Renal cortical epithelial cell (primary cell): Measurements from ENCODE around the gene DNAJC18. TPM values are rescaled to one million over a fixed set of nuclear protein-coding genes. Genes with fewer than 3 reads are reported as not detected.
A peak's percentile ranks its signal among the peaks of the same experiment; 100 is the strongest.

Experiments
- DNase-seq: peaks from one replicate; pipeline ENCODE4 v3.0.0-alpha.2; 2011; ENCODE audit warnings: low read depth
- total RNA-seq: library from RNA; depleted of rRNA; stranded (reverse); fragments of >200 nt; gene quantifications from 2 replicates; pipeline ENCODE4 v1.2.3, GENCODE V29; 2014

Gene DNAJC18
- total RNA-seq, 1 donor from 2014 or later, result 6.3 TPM

GRCh38 chr5:139403787-139404483, 35.4 kb downstream of the DNAJC18 start, which contains the start of gene SPATA24:
Gene SPATA24 (minus strand): TSS chr5:139404089. CDS start chr5:139404060, 29 bp downstream.
- peak; percentile 88 for DNase-seq

- no peak for DNase-seq
These were observed 35.9 kb downstream of the DNAJC18 start for GRCh38 chr5:139403418-139403786.

DNA sequence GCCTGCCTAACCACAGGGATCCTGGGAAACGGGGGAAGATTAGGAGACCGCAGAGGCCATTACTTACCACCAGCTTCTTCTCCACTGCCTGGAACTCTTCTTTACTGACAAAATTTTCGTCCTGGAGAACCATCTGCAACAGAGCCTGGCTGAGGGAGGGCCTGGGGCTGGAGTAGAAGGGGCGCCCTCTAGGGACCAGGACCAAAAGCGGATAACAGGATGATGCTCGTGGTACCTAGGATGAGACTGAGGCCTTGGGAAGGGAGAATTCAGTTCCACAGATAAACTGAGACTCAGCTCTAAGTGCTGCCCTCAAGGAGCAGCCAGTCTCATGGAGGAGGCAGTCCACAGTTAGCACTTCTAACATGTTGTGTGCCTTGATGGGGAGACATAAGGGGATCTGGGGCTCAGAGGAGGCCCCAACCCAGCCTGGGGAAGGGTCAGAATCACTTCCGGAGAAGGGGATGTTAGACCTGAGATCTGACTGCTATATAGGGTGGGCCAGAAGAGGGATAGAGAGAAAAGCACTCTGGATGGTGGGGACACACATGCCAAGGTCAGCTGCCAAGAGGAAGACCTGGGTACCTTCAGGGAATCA, 36.7 kb downstream of the DNAJC18 start:
- DNase-seq, result no peak

DNA sequence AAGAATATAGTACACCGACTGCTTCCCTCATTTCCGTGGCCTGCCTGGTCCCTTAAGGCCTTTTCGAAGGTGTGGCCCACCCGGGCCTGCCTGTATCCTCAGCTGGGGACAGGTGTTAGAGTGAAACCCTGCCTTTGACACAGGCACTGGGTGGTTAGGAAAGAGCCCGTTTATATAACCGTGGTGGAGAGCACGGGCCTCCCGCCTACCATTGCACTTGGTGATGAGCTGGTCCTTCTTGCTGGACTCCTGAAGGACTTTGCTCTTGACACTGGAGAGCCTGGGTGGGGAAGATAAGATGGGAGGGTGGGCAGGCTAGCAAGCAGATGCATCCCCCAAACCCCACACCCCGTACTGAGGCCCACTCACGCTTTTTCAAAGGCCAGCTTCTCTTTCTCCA, 37.8 kb downstream of the DNAJC18 start:
- no peak for DNase-seq

DNA sequence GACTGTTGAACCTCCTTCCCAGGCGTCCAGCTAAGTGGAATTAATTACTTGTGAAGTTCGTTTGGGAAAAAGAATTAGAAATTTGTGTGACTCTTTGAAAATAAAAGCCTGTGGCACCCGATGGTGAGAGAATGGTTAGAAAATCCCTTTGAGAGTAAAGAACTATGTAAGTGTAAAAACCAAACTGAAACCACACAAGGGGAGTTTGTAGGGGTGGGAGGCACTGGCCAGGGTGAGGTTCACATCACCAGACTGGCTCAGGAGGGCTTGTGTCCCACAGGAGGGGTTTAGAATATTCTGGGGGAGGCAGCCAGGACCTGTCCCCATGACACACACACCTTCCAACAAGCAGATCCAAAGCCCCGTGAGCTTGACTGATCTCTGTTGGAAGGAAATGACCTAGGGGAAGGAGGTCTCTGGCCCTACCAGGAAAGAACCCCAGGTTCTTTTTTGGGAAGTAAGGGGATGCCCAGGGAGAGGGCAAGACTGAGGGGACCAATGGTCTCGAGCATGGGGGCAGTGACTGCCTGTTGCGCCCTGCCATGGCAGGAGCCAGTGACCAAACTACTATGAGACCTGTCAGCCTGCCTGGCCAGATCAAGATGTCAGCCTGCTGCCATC, 39.7 kb downstream of the DNAJC18 start:
- no peak for DNase-seq

DNA sequence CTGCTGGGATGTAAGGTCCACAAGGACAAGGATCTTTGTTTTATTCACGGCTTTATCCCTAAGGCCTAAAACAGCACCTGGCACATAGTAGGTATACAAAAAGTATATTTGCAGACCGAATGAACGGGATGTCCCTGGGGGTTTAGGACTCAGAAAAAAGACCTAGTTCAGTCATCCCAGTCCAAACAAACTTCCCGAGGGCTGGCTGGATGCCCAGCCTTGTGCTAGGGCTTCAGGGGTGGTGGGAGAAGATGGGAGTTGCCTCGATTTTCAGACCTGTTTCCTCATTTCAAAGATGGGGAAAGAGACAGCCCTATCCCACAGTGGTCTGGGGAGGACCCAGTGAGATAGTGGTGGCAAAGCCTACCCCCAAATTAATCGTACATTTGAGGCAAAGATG, 41.4 kb downstream of the DNAJC18 start:
- no peak for DNase-seq

- DNase-seq, result no peak
These were observed 42.6 kb downstream of the DNAJC18 start for GRCh38 chr5:139396691-139397090.

GRCh38 chr5:139395844-139396640, 43.3 kb downstream of the DNAJC18 start:
- DNase-seq, result peak; percentile 44

DNA sequence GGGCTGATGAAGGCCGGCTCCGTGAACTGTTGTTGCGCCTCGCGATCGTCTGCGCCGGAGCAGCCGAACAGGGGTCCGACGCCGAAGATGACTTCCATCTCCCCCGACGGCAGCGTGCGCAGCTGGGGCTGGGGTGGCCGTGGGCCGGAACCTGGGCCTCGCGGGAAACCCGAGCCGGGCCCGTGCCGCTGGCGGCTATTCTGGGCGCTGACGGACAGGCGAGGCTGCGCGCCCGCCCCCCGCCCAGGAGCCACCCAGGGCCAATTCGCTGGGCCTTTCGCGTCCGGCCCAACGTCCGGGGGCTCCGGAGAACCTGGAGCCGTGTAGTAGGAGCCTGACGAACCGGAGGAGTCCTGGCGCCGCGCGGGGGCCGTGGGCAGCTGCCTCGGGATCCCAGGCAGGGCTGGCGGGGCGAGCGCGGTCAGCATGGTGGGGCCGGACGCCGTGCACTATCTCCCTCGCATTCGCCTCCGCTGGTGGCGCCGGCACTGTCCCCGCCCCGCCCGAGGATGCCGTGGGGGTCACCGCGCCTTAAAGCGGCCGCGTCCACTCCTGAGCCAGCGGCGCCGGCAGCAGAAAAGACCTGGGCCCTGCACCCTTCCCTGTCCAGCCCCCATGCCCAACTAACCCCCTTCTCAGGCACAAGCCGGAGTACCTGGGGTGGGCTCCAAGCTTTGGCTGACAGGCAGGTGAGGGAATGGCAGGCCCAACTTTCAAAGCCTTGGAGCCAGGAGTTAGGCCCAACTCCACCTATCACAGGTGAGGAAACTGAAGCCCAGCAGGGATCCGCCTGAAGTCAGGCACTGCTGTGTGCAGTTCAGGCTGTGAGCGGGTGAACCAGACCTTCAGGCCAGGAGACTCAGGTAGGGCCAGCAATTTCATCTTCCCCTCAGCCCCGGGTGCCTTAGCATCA, 44.4 kb downstream of the DNAJC18 start, which contains the start of gene PROB1:
TSS of gene PROB1 (minus strand) at position 451 of the 913 bp plus-strand sequence. CDS start at position 428, 23 bp downstream.
- DNase-seq, result no peak

- no peak for DNase-seq
These were observed 45.1 kb downstream of the DNAJC18 start for GRCh38 chr5:139394123-139394653.

DNA sequence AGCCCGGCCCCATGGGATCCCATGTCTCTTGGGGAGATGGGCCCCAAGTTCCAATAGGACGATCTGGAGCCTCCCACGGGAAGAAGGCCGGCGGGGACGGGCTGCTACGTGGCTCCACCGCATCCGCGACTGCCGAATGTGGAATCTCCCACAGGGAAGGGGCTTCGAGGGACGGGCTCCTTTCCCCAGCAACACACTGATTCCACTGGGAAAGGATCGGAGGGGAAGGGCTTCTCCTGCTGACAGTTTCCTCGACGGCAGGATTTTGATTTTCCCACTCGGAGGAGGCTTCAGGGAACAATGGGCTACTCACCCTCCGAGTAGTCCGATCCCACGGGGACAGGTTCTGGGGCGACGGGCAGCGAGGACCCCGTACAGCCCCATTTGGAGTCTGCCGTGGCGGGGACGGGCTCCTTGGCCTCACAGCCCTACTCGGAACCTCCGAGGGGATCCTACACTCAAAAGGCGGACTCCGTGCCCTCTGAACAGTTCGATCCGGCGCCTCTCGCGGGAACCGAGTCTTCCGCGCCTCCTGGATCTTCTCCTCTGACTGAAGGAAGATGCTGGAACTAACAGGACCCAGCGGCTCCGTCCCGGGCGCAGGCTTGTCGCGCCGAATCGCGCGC, 45.7 kb downstream of the DNAJC18 start:
- DNase-seq, result no peak

DNA sequence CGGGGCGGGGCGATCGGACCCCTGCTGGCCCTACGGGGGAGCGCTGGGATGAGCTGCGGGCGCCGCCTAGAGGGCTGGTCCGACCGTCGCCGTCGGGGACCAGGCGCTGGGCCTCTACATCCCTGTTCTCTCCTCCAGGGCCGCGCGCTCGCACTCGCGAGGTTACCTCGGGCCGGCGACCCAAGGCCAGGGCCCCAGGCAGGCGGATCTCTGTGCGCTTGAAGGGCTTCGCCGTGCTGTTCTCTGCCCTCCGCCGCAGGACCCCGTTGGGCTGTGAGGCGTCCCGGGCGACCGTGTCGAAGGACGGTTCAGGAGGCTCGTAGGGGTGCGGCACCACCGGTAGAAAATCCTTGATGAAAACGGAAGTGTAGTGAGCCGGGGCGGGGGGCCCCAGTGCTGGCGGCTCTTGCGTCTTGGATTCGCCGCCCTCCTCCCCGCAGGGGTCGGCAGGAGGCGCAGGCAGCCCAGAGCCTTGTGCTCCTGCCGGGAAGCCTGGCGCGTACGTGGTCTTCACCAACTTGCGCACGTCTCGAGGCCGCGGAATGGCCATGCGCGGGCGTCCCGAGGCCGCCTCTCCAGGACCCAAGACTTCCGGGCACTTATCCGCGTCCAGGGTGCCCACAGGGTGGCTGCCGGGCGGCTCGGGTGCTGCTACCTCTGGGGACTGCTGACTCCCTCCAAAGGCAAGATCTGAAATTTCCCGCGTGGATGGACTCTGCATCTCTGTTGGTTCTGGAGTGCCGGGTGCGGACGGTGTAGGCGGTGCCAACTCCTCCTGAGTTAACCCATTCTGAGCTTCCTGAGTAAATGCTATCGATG, 46.4 kb downstream of the DNAJC18 start:
- peak; percentile 58 for DNase-seq

- DNase-seq, result no peak
These were observed 47.0 kb downstream of the DNAJC18 start for GRCh38 chr5:139392324-139392677.

- DNase-seq, result no peak
These were observed 47.6 kb downstream of the DNAJC18 start for GRCh38 chr5:139391570-139392323.

DNA sequence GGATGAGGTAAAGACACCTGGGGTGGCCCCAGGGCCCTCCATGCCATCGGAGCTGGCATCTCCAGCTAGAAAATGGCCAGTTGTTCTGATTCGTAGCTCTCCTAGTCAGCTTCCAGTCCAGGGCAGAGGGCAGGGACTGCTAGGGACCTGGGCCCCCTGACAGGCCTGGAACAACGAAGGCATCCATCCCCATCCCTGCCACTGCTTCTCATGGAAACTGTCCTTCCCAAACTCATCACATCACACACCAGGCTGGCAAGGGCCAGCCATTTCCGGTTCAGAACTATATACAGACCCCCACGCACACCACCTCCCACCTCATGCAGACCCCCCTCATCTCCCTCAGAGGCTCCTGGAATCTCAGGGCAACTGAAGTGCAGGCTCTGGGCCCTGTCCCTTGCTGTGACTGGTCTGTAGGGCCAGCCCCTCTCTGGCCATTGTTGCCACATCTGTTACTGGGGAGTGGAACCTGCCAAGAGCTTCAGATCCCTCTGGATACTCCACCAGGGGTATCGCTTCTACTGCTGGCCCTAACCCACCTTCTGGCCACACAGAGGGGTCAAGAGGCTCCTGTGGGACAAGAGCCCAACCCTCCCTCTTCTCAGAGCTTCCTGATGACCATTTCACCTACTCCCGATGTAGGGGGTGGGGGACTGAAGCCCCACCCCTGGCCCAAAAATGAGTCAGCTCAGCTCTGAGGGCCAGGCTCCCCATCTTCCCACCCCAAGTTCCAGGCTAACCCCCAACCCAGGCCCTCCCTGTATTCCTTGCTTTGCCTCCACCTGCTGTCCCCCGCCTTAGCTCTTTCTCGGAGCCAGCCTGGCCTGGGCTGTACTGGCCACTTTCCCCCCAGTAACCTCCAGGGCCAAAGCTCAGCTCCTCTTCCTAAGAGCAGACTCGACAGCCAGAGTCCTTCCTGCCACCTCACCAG, 48.4 kb downstream of the DNAJC18 start:
- no peak for DNase-seq

DNA sequence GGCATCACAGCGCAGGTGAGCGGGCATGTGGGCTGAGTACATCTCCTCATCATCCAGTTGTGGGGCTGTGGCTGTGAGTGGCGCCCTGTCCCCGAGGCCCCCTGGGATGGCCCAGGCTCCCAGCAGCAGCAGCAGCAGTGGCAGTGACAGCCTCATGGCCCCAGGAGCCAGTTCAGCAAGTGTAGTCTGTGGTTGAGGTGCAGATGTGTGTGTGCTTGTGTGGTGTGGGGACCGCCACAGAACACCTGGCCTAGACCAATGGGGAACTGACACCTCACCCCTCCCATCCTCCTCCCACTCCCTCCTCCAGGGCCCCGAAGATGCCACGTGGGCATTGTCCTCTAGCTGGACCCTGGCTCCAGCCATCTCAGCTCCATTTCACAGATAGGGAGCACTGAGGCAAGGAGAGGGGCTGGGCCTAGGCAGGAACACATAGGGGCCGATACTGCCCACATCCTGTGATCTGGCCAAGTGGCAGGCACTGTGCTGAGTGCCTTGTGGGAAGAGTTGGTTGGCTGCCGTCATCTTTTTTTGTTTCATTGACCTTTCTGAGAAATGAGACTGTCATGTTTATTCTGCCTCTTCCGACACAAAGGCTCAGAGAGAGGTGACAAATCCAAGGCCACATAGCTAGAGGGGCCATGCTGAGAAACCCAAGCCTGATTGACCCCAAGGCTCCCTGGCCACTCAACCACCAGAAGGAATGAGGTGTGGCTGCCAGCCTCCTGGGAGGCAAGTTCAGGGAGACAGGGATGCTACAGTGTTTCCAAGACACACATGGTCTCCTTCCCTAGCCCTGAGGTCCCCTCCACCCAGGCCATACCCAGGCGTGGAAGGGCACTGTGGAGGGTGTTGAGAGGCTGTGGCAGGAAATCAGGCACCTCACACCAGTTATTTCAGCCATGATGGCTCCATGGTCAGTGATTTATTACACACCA, 49.4 kb downstream of the DNAJC18 start, which contains the start of gene MZB1:
TSS of gene MZB1 (minus strand) at position 213 of the 938 bp plus-strand sequence. CDS start at position 156, 57 bp downstream.
- no peak for DNase-seq
